Measurements from ENCODE around the gene ALX3. TPM values are rescaled to one million over a fixed set of nuclear protein-coding genes. Genes with fewer than 3 reads are reported as not detected.

Gene ALX3
- total and polyA plus RNA-seq, 7 donors, result 0.04 to 0.11 (median 0.05) TPM; not detected in 4

DNA sequence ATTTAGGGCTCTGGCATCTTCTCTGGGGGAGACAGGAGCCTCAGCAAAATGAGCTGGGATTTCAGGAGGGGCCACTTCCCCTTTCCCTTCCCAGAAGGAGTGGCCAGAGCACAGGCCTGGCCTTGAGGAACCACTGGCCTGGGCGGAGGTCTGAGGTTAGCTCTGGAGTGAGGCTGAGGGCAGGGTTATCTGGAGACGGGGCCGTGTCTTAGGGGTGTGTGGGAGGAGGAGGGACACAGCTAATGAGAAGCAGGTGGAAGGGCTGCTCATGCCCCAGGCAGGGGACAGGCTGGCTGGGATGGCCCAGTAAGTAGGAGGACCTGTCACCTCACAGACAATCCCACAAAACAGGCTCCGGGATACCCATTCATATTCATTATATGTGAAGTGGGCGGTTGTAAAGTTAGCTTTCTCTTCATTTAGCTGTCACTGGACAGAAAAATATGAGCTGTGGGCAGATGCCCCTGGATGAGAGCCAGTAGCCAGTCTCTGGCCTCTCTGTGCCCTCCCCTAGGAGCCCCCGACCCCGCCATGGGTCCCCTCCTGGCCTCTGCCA lies 12.4 kb downstream of the ALX3 start:
- Histone ChIP-seq H3K27me3 (ENCODE audit: insufficient read depth in 3 of 3, low read length in 2 of 3) (no peaks in the 10 kb centered on the region), H3K36me3 (ENCODE audit: insufficient read depth in 1 of 2, low read depth in 1 of 2) (peaks cover 10 to 89% of the 10 kb centered on the region in 2 donors), H3K27ac (no peak overlapping the region), H3K4me1 (no peaks in the 10 kb centered on the region), H3K4me3 (no peak overlapping the region), H3K9me3 (no peaks in the 10 kb centered on the region)
- WGBS, 3 donors, result 75 to 79% (median 78%) methylated on average over 7 of the region's 7 CpGs
- intact Hi-C loops (cut with DNase I), result no loop called here
- DNase-seq (peak in 1 of 2 donors; percentile 43), ATAC-seq (no peak)
- no peak for TF ChIP-seq CTCF (IDR thresholded peaks at IDR 0.05)

DNA sequence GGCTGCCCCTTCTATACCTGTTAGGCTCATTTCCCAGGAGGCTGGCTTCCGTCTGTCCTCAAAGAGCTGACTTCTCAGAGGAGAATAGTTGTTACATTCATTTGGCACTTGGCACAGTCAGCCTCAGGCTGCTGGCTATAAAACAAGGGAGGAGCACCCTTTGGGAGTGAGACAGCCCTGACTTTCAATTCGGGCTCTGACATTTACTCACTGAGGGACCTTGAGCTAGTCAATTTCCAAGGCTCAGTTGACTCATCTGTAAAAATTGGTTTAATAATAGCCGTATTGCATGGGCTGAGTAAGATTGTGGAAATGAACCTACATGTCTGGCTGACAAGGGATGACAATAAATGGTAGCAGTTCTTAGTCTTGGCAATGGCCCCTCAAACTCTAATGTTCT lies 13.7 kb downstream of the ALX3 start:
- intact Hi-C loops (cut with DNase I), result no loop called here
- ATAC-seq, result peak; percentile 19 to 54 (median 32)
- H3K36me3 ChIP-seq (ENCODE audit: insufficient read depth in 1 of 2, low read depth in 1 of 2), result peaks cover 13 to 97% of the 10 kb centered on the region in 2 donors
- no peaks in the 10 kb centered on the region for H3K4me1 ChIP-seq
- no peaks in the 10 kb centered on the region for H3K9me3 ChIP-seq
- WGBS, 3 donors, result 50 to 65% (median 51%) methylated on average over 3 of the region's 3 CpGs
- H3K27ac ChIP-seq, result no peak overlapping the region
- H3K4me3 ChIP-seq, result no peak overlapping the region
- DNase-seq, result peak in 1 of 2 donors; percentile 21
- H3K27me3 ChIP-seq (ENCODE audit: insufficient read depth in 3 of 3, low read length in 2 of 3), result no peaks in the 10 kb centered on the region
- no peak for TF ChIP-seq CTCF (IDR thresholded peaks at IDR 0.05)

DNA sequence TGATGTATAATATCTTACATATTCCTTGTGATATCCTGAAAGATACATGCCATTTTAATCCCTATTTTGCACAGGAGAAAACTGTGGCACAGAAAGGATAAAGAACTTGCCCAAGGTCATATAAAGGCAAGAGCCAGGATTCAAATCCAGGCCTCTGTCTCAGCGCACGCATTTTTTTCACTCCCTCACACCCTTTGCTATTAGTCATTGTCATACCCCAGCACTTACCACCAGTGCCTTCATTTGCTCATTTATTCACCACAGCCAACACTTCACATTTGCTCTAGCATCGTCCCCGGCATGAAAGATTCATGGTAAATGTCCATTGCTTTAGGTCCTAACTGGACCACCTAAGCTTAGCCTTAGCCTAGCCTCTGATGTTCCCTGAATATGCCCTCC lies 14.2 kb downstream of the ALX3 start:
- no peak for TF ChIP-seq CTCF (IDR thresholded peaks at IDR 0.05)
- intact Hi-C loops (cut with DNase I), result no loop called here
- Histone ChIP-seq H3K27ac (no peak overlapping the region), H3K4me3 (no peak overlapping the region), H3K36me3 (ENCODE audit: insufficient read depth in 1 of 2, low read depth in 1 of 2) (peaks cover 17 to 97% of the 10 kb centered on the region in 2 donors), H3K9me3 (no peaks in the 10 kb centered on the region), H3K4me1 (no peaks in the 10 kb centered on the region), H3K27me3 (ENCODE audit: insufficient read depth in 3 of 3, low read length in 2 of 3) (no peaks in the 10 kb centered on the region)
- DNase-seq, result no peak
- ATAC-seq, result no peak
- WGBS, 3 donors, result 76 to 95% (median 87%) methylated on average over 4 of the region's 4 CpGs

- 71 to 77% (median 72%) methylated on average over 5 of the region's 5 CpGs for WGBS, 3 donors
- ATAC-seq (no peak), DNase-seq (peak in 1 of 2 donors; percentile 0)
- H3K27ac ChIP-seq, result no peak overlapping the region
- peaks cover 17 to 97% of the 10 kb centered on the region in 2 donors for H3K36me3 ChIP-seq (ENCODE audit: insufficient read depth in 1 of 2, low read depth in 1 of 2)
- no peaks in the 10 kb centered on the region for H3K4me1 ChIP-seq
- no peaks in the 10 kb centered on the region for H3K27me3 ChIP-seq (ENCODE audit: insufficient read depth in 3 of 3, low read length in 2 of 3)
- no peaks in the 10 kb centered on the region for H3K9me3 ChIP-seq
- TF ChIP-seq CTCF (IDR thresholded peaks at IDR 0.05), result no peak
- intact Hi-C loops (cut with DNase I), result no loop called here
- no peak overlapping the region for H3K4me3 ChIP-seq
Observed at GRCh38 chr1:110055493-110056284, 14.8 kb downstream of the ALX3 start.
